Muscle layer of duodenum (tissue), 2 donors: ENCODE measurements around the gene SLC23A3.

ENCODE experiments used
- H3K27ac ChIP-seq: one replicate; pipeline ENCODE4 v1.7.0; 2013; ENCODE audit warnings: mild to moderate bottlenecking, low read length
- H3K27me3 ChIP-seq: one replicate; pipeline ENCODE4 v1.7.0; 2013; ENCODE audit warnings: low read depth, mild to moderate bottlenecking, control low read depth, low read length
- H3K36me3 ChIP-seq, 2 donors: one replicate each; pipeline ENCODE4 v1.7.0; 2013; ENCODE audit warnings: low read length in 2 of 2, control low read depth in 1 of 2, mild to moderate bottlenecking in 1 of 2; ENCODE audit not compliant: insufficient read depth in 2 of 2, control insufficient read depth in 1 of 2
- H3K4me1 ChIP-seq, 2 donors: one replicate each; pipeline ENCODE4 v1.7.0; 2013; ENCODE audit warnings: low read length in 2 of 2, mild to moderate bottlenecking in 2 of 2, control low read depth in 1 of 2, moderate library complexity in 1 of 2; ENCODE audit not compliant: insufficient read depth in 2 of 2, control insufficient read depth in 1 of 2
- H3K4me3 ChIP-seq, 2 donors: one replicate each; pipeline ENCODE4 v1.7.0; 2013; ENCODE audit warnings: low read length in 2 of 2, low read depth in 1 of 2, mild to moderate bottlenecking in 1 of 2
- H3K9me3 ChIP-seq, 2 donors: one replicate each; pipeline ENCODE4 v1.7.0; 2013; ENCODE audit warnings: low read length in 2 of 2, control low read depth in 1 of 2, mild to moderate bottlenecking in 1 of 2; ENCODE audit not compliant: control insufficient read depth in 1 of 2
- donor health status: healthy.

Gene SLC23A3

DNA sequence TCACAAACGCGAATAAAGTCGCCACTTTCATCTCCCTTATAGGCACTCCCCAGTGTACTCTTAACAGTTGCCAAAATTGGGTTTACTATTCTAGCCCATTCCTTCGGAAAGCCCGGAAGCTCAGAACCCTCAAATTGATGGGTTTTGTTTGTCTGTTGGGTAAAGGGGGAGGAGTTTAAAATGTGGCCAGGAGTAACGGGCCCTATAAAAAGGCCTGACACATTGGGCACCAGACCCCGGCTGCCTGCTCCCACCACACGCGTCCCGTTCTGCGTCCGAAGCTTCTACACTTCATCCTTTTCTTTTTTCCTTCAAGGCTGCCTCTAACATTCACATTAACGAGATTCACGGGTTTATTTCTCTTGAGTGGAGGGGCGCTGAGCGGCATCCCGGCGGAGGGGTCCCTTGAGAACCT lies 10.1 kb downstream of the SLC23A3 start:
- Histone ChIP-seq H3K27me3 (no peaks in the 10 kb centered on the region), H3K4me3 (peak overlapping the region; percentile 66 to 68), H3K36me3 (peaks cover 15 to 19% of the 10 kb centered on the region in 2 donors)

GRCh38 chr2:219158586-219158985 lies 11.2 kb downstream of the SLC23A3 start:
- Histone ChIP-seq H3K27ac (no peak overlapping the region), H3K9me3 (no peaks in the 10 kb centered on the region), H3K4me1 (peaks cover 8 to 9% of the 10 kb centered on the region in 2 donors), H3K4me3 (no peak overlapping the region), H3K36me3 (peaks cover 15 to 19% of the 10 kb centered on the region in 2 donors), H3K27me3 (no peaks in the 10 kb centered on the region)

More for the DNA sequence above, 10.1 kb downstream of the SLC23A3 start:
- peaks cover 8 to 9% of the 10 kb centered on the region in 2 donors for H3K4me1 ChIP-seq
- no peaks in the 10 kb centered on the region for H3K9me3 ChIP-seq
- peak overlapping the region; percentile 54 for H3K27ac ChIP-seq

- H3K27ac ChIP-seq, result no peak overlapping the region
- no peaks in the 10 kb centered on the region for H3K9me3 ChIP-seq
- no peaks in the 10 kb centered on the region for H3K27me3 ChIP-seq
- H3K36me3 ChIP-seq, result peaks cover 15 to 19% of the 10 kb centered on the region in 2 donors
- no peak overlapping the region for H3K4me3 ChIP-seq
- peaks cover 8 to 9% of the 10 kb centered on the region in 2 donors for H3K4me1 ChIP-seq
These were observed 11.8 kb downstream of the SLC23A3 start for GRCh38 chr2:219158025-219158424.

DNA sequence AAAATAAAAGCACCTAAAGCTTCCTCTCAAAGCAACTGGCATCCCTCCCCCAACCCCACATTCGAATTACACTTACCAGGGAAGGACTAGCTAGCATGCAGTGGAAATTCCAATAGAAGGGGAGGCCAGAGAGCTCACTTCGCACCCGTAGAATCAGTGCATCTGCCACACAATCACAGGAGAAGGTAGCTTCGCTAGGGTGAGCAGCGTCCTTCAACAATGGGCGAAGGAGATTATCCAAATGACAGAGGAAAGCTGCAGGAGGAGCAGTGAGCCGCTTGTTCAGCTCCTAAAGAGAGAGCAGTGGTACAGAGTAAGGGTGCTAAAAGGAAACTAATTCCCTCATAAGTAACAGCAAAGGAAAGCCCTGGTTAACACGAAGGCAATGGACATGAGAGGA lies 12.4 kb downstream of the SLC23A3 start:
- Histone ChIP-seq H3K4me3 (no peak overlapping the region), H3K9me3 (no peaks in the 10 kb centered on the region), H3K27me3 (no peaks in the 10 kb centered on the region), H3K27ac (no peak overlapping the region), H3K4me1 (peaks cover 8 to 9% of the 10 kb centered on the region in 2 donors), H3K36me3 (peaks cover 15 to 19% of the 10 kb centered on the region in 2 donors)

DNA sequence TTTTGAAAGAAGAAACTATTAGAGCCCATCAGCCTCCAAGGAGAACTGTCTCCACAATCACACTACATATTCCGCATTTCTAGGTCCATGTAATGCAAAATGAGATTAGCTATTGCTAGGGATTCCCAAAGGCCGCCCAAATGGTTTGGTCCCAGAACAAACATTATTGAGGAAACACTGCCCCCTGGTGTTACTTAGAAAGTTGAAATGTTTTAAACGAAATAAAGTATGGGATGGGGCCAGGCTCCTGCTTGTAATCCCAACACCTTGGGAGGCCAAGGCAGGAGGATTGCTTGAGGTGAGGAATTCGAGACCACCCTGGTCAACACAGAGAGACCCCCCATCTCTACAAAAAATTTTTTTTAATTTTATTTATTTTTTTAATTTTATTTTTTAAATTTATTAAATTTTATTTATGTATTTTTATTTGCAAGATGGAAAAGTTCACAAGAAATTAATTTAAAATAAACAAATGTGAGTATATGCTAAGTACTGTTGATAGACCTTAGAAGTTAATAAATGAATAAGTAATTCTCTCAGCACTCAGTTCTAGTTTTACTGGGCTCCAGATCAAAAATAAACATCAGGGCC lies 14.7 kb downstream of the SLC23A3 start:
- no peak overlapping the region for H3K4me3 ChIP-seq
- H3K27me3 ChIP-seq, result no peaks in the 10 kb centered on the region
- H3K36me3 ChIP-seq, result peaks cover 15 to 24% of the 10 kb centered on the region in 2 donors
- no peaks in the 10 kb centered on the region for H3K9me3 ChIP-seq
- H3K27ac ChIP-seq, result no peak overlapping the region
- peaks cover 4 to 5% of the 10 kb centered on the region in 2 donors for H3K4me1 ChIP-seq

GRCh38 chr2:219149667-219150066 lies 20.2 kb downstream of the SLC23A3 start:
- H3K9me3 ChIP-seq, result no peaks in the 10 kb centered on the region
- H3K4me3 ChIP-seq, result no peak overlapping the region
- H3K27ac ChIP-seq, result no peak overlapping the region
- H3K36me3 ChIP-seq, result peaks cover 17 to 29% of the 10 kb centered on the region in 2 donors
- no peaks in the 10 kb centered on the region for H3K27me3 ChIP-seq
- no peaks in the 10 kb centered on the region for H3K4me1 ChIP-seq

DNA sequence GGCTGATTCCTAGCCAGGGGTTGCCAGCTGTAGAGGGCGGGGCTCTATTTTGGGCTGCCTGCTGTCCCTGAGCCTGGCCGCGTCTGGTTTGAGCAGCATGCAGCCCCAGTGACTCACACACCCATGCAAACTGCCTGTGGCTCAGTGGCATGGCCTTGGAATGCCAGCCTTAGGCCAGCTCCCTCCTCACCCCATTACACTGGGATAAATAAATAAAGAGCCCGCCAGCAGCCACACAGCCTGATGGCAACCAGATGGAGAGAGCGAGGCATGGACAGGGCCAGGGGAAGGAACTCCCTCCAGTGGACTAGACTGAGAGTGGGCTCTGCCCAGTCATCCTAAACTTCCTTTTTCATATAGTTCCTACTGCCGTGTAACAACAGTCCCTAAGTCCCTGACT lies 27.5 kb downstream of the SLC23A3 start:
- H3K4me1 ChIP-seq, result no peaks in the 10 kb centered on the region
- no peak overlapping the region for H3K27ac ChIP-seq
- no peaks in the 10 kb centered on the region for H3K27me3 ChIP-seq
- peaks cover 40 to 61% of the 10 kb centered on the region in 2 donors for H3K36me3 ChIP-seq
- H3K9me3 ChIP-seq, result no peaks in the 10 kb centered on the region
- no peak overlapping the region for H3K4me3 ChIP-seq

GRCh38 chr2:219140722-219141121 lies 29.1 kb downstream of the SLC23A3 start:
- Histone ChIP-seq H3K9me3 (no peaks in the 10 kb centered on the region), H3K27ac (no peak overlapping the region), H3K27me3 (no peaks in the 10 kb centered on the region), H3K4me3 (no peak overlapping the region), H3K36me3 (peaks cover 27 to 47% of the 10 kb centered on the region in 2 donors), H3K4me1 (no peaks in the 10 kb centered on the region)

DNA sequence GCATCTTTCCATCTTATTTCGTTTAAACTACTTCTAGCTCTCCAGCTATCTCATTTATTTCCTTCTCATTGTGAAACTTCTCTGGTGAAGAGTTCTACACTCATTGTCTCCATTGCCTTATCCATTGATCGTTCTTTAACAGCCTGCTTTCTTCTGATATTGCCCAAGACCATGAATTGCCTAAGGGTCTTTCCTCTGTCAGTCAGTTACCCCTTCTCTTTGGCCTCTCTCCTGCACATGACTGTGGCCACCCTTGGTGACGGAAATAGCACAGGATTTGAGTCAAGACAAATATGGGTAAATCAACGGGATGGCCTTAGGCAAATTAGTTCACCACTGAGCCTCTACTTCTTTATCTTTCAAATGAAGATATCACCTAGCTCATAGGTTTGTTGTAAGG lies 35.9 kb downstream of the SLC23A3 start:
- Histone ChIP-seq H3K36me3 (peaks cover 0 to under 1% of the 10 kb centered on the region in 2 donors), H3K27me3 (no peaks in the 10 kb centered on the region), H3K4me3 (no peak overlapping the region), H3K9me3 (no peaks in the 10 kb centered on the region), H3K27ac (no peak overlapping the region), H3K4me1 (no peaks in the 10 kb centered on the region)

DNA sequence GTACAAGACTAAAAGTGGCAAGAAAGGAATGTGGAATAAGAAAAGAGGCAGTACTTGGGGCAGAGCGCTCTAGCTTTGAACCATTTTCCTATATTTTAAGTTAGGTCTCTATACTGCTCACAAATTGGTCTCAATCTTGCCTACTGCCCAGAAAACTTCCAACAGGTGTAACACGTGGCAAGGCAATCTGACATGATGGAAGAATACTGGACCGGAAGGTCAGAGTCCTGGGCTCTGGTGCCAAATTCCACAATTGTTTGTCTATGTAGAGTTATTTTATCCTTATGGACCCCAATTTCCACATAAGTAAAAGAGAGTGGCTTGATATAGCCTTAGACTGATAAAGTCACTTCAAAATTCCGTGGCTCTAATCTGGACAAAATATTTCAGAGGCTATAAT lies 38.1 kb downstream of the SLC23A3 start:
- H3K36me3 ChIP-seq, result peaks cover 0 to 3% of the 10 kb centered on the region in 2 donors
- H3K9me3 ChIP-seq, result no peaks in the 10 kb centered on the region
- H3K27ac ChIP-seq, result no peak overlapping the region
- H3K27me3 ChIP-seq, result no peaks in the 10 kb centered on the region
- H3K4me3 ChIP-seq, result no peak overlapping the region
- no peaks in the 10 kb centered on the region for H3K4me1 ChIP-seq

- H3K36me3 ChIP-seq, result peaks cover 0 to 3% of the 10 kb centered on the region in 2 donors
- H3K27me3 ChIP-seq, result no peaks in the 10 kb centered on the region
- no peak overlapping the region for H3K27ac ChIP-seq
- H3K9me3 ChIP-seq, result no peaks in the 10 kb centered on the region
- H3K4me1 ChIP-seq, result no peaks in the 10 kb centered on the region
- H3K4me3 ChIP-seq, result no peak overlapping the region
These were observed 38.5 kb downstream of the SLC23A3 start for GRCh38 chr2:219131327-219131726.

DNA sequence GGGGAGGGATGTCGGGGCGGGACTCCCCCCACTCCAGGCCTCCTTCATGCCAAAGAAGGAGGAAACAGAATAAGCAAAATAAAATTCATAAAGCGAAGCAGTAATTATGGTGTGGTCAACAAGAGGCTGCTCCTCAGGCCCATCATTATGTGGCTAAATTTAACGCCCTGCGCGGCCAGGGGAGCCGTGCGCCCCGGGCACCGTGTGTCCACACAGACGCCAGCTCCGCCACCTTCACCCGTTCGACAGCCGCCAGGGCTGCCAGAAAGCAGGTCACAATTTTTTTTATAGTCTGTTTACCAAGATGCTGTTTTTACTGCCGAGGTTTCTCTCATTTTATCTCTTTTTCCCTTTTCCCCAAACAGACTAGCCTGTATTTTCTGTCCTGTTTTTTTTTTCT lies 40.2 kb downstream of the SLC23A3 start:
- no peak overlapping the region for H3K27ac ChIP-seq
- peaks cover 0 to 6% of the 10 kb centered on the region in 2 donors for H3K4me1 ChIP-seq
- H3K9me3 ChIP-seq, result no peaks in the 10 kb centered on the region

More for the DNA sequence above, 40.2 kb downstream of the SLC23A3 start:
- Histone ChIP-seq H3K36me3 (peaks cover 3 to 8% of the 10 kb centered on the region in 2 donors), H3K27me3 (no peaks in the 10 kb centered on the region), H3K4me3 (no peak overlapping the region)
